SK-N-MC (cell line): ENCODE measurements around the gene RND1.
A peak's percentile ranks its signal among the peaks of the same experiment; 100 is the strongest.

Experiments
- DNase-seq: peaks from one replicate; pipeline ENCODE4 v3.0.0-alpha.2; 2011; ENCODE audit warnings: low read depth, low spot score
- H3K27ac ChIP-seq: fragments of 200-600 bp; sonication (generic); 2 replicates; pipeline ENCODE4 v1.5.1; 2016; ENCODE audit warnings: mixed run types
- H3K36me3 ChIP-seq: fragments of 200-600 bp; sonication (generic); 2 replicates; pipeline ENCODE4 v1.6.1; 2017; ENCODE audit warnings: antibody characterized with exemption, low read length, mixed read lengths; ENCODE audit not compliant: insufficient read depth
- H3K4me3 ChIP-seq: fragments of 200-600 bp; sonication (generic); 2 replicates; pipeline ENCODE4 v1.5.1; 2016
- H3K9ac ChIP-seq: fragments of 200-600 bp; sonication (generic); 2 replicates; pipeline ENCODE4 v1.8.0; 2017; ENCODE audit warnings: mixed run types, mixed read lengths; ENCODE audit not compliant: insufficient read length
- H3K9me3 ChIP-seq: fragments of 200-600 bp; sonication (generic); 2 replicates; pipeline ENCODE4 v1.6.1; 2017; ENCODE audit warnings: low read depth, mild to moderate bottlenecking, antibody characterized with exemption, low read length, moderate library complexity, mixed read lengths
- EZH2 ChIP-seq: fragments of 200-600 bp; sonication (generic); IDR thresholded peaks from one replicate; pipeline ENCODE4 v1.6.1; 2017; ENCODE audit warnings: antibody characterized with exemption
- FOXP2 ChIP-seq: optimal IDR thresholded peaks from 2 replicates; pipeline ENCODE3; 2011; ENCODE audit warnings: mild to moderate bottlenecking, moderate library complexity; ENCODE audit not compliant: insufficient read depth; ENCODE audit errors: extremely low read length, control extremely low read depth
- POLR2AphosphoS5 ChIP-seq: IDR thresholded peaks from 2 replicates; pipeline ENCODE4 v1.6.1; 2012; ENCODE audit warnings: mild to moderate bottlenecking, low read depth, low read length, borderline replicate concordance

The RND1 gene

DNA sequence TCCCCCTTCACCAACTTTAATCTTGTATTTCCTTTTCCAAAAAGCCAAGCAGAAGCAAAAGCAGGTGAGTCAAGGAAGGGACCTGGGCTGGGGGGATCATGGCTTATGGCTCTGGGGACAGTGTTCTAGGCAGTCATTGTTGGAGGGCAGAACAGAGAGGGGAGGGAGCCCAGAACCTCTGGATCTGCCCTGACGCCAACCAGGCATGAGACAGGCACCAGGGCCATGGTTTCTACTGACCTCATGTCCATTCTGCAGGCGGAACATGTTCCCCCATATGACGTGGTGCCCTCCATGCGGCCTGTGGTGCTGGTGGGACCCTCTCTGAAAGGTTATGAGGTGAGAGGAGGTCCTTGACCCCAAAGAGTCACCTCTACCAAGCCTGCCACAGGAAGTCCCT, 40.8 kb downstream of the RND1 start:
- no peak for TF ChIP-seq FOXP2
- TF ChIP-seq EZH2: no peak
- no peak for TF ChIP-seq POLR2AphosphoS5
- Histone ChIP-seq H3K27ac (no peak overlapping the region), H3K36me3 (peaks cover 25% of the 10 kb centered on the region; the same call in 1 of the 2 replicates), H3K9me3 (no peaks in the 10 kb centered on the region), H3K4me3 (no peak overlapping the region), H3K9ac (no peak overlapping the region)
- no peak for DNase-seq

DNA sequence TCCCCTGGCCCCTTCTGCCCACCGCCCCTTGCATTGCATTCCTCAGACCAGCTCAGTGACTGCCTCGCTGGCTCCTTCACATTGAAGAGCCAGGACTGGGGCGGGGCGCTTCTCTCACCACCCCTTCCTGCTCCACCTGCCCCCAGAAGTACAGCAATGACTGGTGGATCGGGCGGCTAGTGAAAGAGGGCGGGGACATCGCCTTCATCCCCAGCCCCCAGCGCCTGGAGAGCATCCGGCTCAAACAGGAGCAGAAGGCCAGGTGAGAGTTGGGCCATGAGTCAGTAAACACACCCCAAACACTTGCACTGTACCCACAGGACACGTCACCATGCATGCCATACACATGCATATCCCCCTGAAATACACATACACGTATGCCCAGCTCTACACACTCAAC, 41.6 kb downstream of the RND1 start:
- Histone ChIP-seq H3K4me3 (no peak overlapping the region), H3K9me3 (no peaks in the 10 kb centered on the region), H3K36me3 (peaks cover 17% of the 10 kb centered on the region; the same call in 1 of the 2 replicates), H3K9ac (no peak overlapping the region), H3K27ac (no peak overlapping the region)
- no peak for DNase-seq
- TF ChIP-seq FOXP2: no peak
- TF ChIP-seq POLR2AphosphoS5: no peak
- TF ChIP-seq EZH2: no peak

DNA sequence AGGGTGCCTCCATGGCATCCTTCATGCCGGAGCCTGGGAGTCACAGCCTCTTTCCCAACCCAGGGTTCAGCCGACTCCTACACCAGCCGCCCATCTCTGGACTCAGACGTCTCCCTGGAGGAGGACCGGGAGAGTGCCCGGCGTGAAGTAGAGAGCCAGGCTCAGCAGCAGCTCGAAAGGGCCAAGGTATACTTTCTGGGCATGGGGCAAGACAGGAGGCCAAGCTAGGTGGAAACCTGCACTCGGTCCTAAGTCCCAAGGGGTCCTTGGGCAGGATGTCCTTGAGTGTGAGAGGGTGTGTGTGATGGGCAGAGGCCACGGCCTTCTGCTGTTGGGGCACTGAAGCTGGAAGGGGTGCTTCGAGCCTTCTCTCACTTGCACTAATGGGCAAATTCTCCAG, 42.4 kb downstream of the RND1 start:
- no peak for DNase-seq
- H3K27ac ChIP-seq: no peak overlapping the region
- no peak overlapping the region for H3K9ac ChIP-seq
- TF ChIP-seq EZH2 (no peak), POLR2AphosphoS5 (no peak), FOXP2 (no peak)
- no peak overlapping the region for H3K4me3 ChIP-seq
- peaks cover 9% of the 10 kb centered on the region; the same call in 1 of the 2 replicates for H3K36me3 ChIP-seq
- no peaks in the 10 kb centered on the region for H3K9me3 ChIP-seq

DNA sequence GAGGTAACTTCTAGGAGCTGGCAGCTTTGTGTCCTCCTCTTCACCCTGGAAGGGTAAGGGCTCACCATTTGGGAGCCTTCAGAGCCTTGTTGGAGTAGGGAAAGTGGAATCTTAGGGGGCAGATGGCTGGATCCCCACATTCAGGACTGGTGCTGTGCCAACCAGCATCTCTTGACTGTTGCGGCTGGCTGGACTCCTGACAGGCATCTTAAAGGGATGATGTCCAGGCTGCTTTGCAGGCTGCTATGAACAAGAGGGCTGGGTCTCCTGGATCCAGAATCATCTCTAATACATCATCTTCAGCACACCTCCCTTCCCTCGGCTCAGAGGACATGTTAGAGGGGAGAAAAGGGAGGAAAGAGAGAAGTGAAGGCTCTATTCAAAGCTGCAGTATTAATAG, 43.0 kb downstream of the RND1 start:
- H3K9ac ChIP-seq: no peak overlapping the region
- peaks cover 5% of the 10 kb centered on the region; the same call in 1 of the 2 replicates for H3K36me3 ChIP-seq
- H3K9me3 ChIP-seq: no peaks in the 10 kb centered on the region
- H3K27ac ChIP-seq: no peak overlapping the region
- no peak overlapping the region for H3K4me3 ChIP-seq
- TF ChIP-seq POLR2AphosphoS5 (no peak), EZH2 (no peak), FOXP2 (no peak)
- DNase-seq: no peak

DNA sequence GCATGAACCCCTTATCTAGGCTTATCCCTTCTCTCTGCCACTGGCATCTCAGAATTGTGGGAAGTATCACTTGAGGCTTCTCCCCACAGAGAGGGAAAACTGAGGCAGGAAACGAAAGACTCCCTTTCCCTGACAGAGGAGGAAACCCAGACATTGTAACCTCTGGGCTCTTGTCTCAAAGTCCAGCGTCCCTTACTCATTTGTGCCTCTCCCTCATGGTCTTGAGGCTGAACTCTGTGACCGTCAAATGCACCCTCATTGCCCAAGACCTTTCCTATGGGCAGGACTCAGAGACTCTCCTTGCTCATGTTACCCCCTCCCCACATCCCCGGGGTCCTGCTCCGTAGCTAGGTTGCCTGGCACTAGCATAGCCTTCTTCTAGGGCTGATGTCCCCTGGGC, 43.5 kb downstream of the RND1 start:
- Histone ChIP-seq H3K4me3 (no peak overlapping the region), H3K36me3 (peaks cover 5% of the 10 kb centered on the region; the same call in 1 of the 2 replicates), H3K9me3 (no peaks in the 10 kb centered on the region), H3K27ac (no peak overlapping the region), H3K9ac (no peak overlapping the region)
- TF ChIP-seq FOXP2 (no peak), EZH2 (no peak), POLR2AphosphoS5 (no peak)
- DNase-seq: no peak

DNA sequence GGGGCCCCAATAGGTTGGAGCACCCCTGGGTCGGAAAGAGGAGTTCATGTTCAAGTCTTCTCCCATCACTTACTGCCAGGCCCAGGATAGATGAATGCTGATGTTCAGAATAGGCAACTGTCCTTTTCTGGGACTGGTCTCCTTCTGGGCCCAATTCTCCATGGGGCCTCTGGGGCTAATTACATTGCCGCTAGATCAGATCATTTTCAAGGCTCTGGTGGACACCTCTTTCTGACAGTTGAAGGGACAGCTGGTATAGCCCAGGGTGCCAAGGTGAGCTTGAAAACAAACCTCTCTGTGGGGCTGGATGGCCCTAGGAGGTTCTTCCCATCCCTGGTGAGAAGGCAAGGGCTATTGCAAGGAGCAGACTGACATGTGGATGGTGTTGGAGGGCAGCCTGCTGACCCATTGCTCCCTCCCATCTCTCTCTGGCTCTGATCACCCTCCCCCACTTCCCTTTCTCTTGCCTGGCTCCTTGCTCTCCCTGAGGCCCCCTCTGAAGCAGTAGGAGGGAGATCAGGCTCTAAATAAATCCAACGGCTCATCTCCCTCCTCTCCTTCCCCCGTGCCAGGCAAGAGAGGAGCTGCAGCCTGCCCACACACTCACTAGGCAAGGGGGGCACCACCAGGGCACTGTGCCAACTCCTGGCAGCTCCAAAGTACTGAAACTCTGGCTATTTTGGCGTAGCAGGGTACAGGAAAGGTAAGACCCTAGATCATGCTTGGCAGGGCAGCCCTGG, 45.5 kb downstream of the RND1 start:
- no peak overlapping the region for H3K4me3 ChIP-seq
- DNase-seq: no peak
- no peaks in the 10 kb centered on the region for H3K9me3 ChIP-seq

DNA sequence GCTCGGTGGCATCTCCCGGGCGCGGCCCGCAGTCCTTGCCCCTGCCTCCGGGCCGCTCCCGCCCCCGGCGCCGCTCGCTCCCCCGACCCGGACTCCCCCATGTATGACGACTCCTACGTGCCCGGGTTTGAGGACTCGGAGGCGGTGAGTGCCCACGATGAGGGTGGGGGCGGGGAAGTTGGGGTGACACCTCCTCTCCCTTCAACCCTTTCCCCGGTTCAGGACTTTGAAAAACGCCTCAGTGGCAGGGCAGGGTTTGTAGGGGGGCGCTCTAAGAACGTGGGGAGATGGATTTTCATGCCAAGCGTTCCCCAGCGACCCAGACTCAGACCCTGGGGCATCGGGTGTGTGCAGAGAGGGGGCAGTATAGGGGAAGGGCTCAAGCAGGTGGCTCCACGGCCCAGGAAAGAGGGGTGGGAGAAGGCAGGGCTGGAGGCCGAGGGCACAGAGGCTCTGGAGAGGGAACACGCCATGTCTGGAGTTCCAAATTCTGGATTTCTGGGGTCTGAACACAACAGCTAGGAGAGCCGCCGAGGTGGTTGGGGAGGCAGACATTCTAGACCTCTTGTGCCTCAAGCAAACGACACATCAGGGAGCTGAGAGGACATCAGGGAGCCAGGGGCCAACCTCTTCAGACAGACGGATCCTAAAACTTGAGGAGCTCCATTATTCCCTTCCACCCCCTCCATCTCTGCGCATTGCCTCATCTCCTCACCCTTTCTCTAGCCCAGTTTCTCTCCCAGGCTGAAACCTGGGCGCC, 46.7 kb downstream of the RND1 start:
- no peak overlapping the region for H3K27ac ChIP-seq
- no peak for DNase-seq
- H3K9ac ChIP-seq: peak overlapping the region; percentile 60

More for the DNA sequence above, 45.5 kb downstream of the RND1 start:
- no peak overlapping the region for H3K27ac ChIP-seq
- no peak overlapping the region for H3K9ac ChIP-seq
- no peak for TF ChIP-seq FOXP2
- TF ChIP-seq POLR2AphosphoS5: no peak
- TF ChIP-seq EZH2: no peak
- no peaks in the 10 kb centered on the region; the same call in 1 of the 2 replicates for H3K36me3 ChIP-seq

DNA sequence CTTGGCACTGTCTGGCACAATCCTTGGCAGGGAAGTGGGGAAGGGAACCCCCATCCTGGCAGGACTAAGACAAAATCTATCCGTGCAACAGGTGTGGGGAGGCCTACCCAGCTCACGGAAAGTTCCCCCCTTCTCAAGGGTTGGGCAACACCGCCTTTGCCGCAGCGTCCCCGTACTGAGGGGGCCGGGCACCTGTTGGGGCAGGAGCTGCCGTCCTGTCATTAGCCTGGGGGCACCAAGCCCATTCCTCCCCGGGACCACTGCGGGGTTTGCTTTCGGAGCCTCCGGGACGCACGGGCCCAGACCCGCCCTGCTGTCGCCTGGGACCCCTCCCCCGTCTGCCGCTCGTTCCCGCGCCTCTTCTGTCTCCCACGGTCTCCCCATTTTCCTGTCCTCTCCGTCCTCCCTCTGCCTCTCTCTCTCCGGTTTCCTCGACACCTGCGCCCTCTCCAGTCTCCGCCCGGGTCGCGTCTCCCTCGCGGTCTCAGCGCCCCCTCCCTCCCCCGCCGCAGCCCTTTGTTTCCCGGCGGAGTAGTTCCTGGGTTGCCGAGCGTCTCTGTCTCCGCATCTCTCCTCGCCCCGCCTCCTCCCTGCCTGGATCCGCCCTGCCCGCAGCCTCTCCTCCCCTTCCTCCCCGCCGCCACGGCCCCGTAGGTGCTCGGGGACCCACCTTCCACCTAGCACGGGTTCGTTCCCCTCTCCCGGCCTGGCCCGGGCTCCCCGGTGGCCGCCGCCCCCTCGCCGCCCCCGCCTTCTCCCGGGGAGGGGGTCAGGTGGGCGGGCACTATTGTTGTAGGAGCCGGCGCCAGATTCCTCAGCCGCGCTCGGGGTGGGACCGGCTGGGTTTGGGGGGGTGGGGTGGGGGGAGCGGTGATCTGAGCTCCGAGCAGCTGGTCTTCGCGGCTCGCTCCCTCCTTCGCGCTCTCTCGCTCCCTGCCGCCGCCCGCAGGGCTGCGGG, 47.5 kb downstream of the RND1 start, which contains the start of gene CACNB3:
Gene CACNB3, plus strand, starts transcription at position 624 of the 958 bp plus-strand sequence. CDS start 434 bp downstream, outside the sequence.
- Histone ChIP-seq H3K9me3 (no peaks in the 10 kb centered on the region), H3K9ac (peak within 1 kb of the TSS; percentile 75), H3K27ac (no peak within 1 kb of the TSS), H3K4me3 (peak within 1 kb of the TSS; percentile 95), H3K36me3 (no peaks in the 10 kb centered on the region; the same call in 1 of the 2 replicates)
- no peak for DNase-seq
- TF ChIP-seq POLR2AphosphoS5 (peak; percentile 71), EZH2 (no peak)

More for the DNA sequence above, 46.7 kb downstream of the RND1 start:
- no peaks in the 10 kb centered on the region for H3K9me3 ChIP-seq
- TF ChIP-seq POLR2AphosphoS5 (no peak), FOXP2 (no peak), EZH2 (no peak)
- no peaks in the 10 kb centered on the region; the same call in 1 of the 2 replicates for H3K36me3 ChIP-seq
- peak overlapping the region; percentile 95 for H3K4me3 ChIP-seq
